ENCODE results near the gene TSPEAR. TPM values are rescaled to one million over a fixed set of nuclear protein-coding genes. Genes with fewer than 3 reads are reported as not detected.

The TSPEAR gene
- total and polyA plus RNA-seq, 9 of the 15 experiments (the other 6 are each of a cell fraction or from before 2014, with no cell fraction given) = not detected

DNA sequence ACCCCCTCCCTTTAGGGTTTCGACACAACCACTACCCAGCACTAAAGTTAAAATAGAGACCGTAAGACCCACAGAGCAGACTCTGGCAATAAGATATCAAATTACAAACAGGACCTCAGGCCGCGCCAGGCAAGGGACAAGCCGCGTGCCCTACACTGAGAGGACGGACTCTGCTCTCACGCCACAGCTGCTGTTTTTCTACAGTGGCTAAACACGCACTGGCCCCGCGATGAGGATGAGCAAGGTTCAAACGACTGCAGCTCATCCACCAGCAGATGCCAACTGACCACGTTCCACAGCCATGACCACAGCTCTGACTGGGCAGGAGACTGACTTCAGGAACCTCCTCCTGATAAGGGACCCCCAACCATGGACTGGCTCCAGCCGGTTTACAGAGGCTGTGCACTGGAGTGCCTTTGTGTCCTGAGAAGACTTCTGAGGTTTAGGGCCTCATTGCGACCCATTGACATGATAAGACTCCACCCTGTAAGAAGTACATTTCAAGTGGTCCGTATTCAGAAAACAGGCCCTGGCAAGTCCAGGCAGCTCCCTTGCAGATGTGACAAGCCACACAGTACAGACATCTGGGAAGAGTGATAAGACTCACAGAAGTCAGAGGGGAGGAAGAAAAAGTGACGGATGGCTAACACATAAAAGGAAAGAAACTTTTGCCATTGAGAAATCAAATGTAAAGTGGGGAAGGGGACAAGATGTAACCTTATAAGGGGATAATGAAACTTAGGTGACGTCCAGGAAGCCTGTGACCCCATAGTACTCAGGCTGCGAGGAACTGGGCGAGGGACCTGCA is 117.6 kb downstream of the TSPEAR start (continued):
- TF ChIP-seq ZNF785 (CRISPR knock-in tag; IDR thresholded peaks at IDR 0.05) = no peak
- TF ChIP-seq, protein P1, sequence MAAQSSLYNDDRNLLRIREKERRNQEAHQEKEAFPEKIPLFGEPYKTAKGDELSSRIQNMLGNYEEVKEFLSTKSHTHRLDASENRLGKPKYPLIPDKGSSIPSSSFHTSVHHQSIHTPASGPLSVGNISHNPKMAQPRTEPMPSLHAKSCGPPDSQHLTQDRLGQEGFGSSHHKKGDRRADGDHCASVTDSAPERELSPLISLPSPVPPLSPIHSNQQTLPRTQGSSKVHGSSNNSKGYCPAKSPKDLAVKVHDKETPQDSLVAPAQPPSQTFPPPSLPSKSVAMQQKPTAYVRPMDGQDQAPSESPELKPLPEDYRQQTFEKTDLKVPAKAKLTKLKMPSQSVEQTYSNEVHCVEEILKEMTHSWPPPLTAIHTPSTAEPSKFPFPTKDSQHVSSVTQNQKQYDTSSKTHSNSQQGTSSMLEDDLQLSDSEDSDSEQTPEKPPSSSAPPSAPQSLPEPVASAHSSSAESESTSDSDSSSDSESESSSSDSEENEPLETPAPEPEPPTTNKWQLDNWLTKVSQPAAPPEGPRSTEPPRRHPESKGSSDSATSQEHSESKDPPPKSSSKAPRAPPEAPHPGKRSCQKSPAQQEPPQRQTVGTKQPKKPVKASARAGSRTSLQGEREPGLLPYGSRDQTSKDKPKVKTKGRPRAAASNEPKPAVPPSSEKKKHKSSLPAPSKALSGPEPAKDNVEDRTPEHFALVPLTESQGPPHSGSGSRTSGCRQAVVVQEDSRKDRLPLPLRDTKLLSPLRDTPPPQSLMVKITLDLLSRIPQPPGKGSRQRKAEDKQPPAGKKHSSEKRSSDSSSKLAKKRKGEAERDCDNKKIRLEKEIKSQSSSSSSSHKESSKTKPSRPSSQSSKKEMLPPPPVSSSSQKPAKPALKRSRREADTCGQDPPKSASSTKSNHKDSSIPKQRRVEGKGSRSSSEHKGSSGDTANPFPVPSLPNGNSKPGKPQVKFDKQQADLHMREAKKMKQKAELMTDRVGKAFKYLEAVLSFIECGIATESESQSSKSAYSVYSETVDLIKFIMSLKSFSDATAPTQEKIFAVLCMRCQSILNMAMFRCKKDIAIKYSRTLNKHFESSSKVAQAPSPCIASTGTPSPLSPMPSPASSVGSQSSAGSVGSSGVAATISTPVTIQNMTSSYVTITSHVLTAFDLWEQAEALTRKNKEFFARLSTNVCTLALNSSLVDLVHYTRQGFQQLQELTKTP (IDR thresholded peaks at IDR 0.05; ENCODE audit: low read depth in 1 of 2, partially characterized antibody in 2 of 2) = no peak
- TF ChIP-seq JUNB (CRISPR knock-in tag; conservative IDR thresholded peaks at IDR 0.05) = no peak
- TF ChIP-seq TEAD2 (tag; IDR thresholded peaks at IDR 0.05) = peak; percentile 79
- TF ChIP-seq, protein P2, sequence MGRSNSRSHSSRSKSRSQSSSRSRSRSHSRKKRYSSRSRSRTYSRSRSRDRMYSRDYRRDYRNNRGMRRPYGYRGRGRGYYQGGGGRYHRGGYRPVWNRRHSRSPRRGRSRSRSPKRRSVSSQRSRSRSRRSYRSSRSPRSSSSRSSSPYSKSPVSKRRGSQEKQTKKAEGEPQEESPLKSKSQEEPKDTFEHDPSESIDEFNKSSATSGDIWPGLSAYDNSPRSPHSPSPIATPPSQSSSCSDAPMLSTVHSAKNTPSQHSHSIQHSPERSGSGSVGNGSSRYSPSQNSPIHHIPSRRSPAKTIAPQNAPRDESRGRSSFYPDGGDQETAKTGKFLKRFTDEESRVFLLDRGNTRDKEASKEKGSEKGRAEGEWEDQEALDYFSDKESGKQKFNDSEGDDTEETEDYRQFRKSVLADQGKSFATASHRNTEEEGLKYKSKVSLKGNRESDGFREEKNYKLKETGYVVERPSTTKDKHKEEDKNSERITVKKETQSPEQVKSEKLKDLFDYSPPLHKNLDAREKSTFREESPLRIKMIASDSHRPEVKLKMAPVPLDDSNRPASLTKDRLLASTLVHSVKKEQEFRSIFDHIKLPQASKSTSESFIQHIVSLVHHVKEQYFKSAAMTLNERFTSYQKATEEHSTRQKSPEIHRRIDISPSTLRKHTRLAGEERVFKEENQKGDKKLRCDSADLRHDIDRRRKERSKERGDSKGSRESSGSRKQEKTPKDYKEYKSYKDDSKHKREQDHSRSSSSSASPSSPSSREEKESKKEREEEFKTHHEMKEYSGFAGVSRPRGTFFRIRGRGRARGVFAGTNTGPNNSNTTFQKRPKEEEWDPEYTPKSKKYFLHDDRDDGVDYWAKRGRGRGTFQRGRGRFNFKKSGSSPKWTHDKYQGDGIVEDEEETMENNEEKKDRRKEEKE (IDR thresholded peaks at IDR 0.05; ENCODE audit: borderline replicate concordance in 1 of 2, control insufficient read depth in 1 of 2, low read depth in 2 of 2, low read length in 1 of 2) = no peak
- TF ChIP-seq NFATC3 (IDR thresholded peaks at IDR 0.05) = no peak
- TF ChIP-seq RBM17 (IDR thresholded peaks at IDR 0.05; ENCODE audit: borderline replicate concordance, low read depth, low read length) = no peak
- TF ChIP-seq, protein P3, sequence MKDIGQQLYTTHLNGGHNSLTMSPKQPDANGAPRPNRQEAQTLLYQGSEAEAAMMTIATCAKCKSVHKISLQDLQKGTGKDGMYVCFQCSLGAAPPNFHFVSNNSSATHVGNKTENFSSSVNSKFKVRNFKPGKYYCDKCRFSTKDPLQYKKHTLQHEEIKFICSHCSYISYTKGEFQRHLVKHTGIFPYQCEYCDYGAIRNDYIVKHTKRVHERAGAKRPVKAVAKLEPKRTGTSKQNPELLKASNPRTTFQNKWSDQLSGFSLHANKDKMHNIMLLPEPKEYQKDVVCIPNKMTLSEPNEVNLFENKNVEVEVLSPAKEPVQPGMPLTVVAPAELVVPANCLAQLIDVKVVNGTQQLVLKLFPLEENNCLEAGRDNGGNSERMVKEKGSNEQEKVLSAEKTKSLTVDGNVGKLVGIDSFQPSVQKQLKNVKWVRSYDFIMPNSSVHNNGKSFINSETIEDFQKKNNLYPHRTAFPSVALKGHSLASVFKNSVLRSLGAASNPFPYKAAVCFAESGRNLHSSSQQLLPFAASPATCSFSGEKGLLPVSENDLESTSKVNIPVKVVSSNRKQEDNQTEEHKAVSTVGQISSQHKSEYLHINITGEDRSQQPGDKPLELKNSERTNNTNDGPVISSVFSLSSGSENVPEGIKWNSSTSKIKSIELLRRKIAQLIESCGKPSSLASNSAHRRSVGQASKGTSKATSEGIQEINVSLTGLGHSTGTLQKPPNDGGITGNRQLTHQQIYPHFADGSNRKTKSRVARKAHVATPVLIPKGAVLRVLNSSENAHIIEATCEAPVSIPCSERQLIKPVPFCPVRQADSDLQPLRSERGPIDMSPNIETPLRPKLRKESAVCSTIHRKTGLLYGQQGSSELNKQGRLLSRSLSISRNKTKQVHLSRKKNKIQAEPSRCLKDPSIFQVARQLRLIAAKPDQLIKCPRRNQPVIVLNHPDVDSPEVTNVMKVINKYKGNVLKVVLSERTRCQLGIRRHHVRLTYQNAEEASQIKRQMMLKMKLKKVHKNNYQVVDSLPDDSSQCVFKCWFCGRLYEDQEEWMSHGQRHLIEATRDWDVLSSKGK (CRISPR knock-in tag; IDR thresholded peaks at IDR 0.05) = no peak
- no peak for TF ChIP-seq MCM2 (IDR thresholded peaks at IDR 0.05; ENCODE audit: low read depth)
- no peak; the same call in 1 of the 2 replicates for TF ChIP-seq PHF8 (IDR thresholded peaks at IDR 0.05; ENCODE audit: borderline replicate concordance, low read length)
- no peak for TF ChIP-seq POLR2A (conservative IDR thresholded peaks at IDR 0.05)
- no peak for TF ChIP-seq NR2C1 (IDR thresholded peaks at IDR 0.05)
- peak; percentile 74 for TF ChIP-seq NR2C1 (tag; IDR thresholded peaks at IDR 0.05)
- no peak for TF ChIP-seq MXI1 (IDR thresholded peaks at IDR 0.05; ENCODE audit: low read depth, low read length)
- 0 out of 3 replicates have a peak, but pooled peaks of 1 of the 2 experiments have one; percentile 41 for TF ChIP-seq CBX3 (IDR thresholded peaks at IDR 0.05; ENCODE audit: borderline replicate concordance in 1 of 2, low read length in 2 of 2)
- TF ChIP-seq ZNF707 (CRISPR knock-in tag; conservative IDR thresholded peaks at IDR 0.05) = no peak
- TF ChIP-seq BDP1 (IDR thresholded peaks at IDR 0.05; ENCODE audit: insufficient read depth, insufficient read length) = no peak
- TF ChIP-seq MECOM (CRISPR knock-in tag; IDR thresholded peaks at IDR 0.05) = 0 out of 2 replicates have a peak, but pooled peaks have one; percentile 29
